HG02588 (cell line): Measurements from ENCODE around the gene GPHN.

Source experiments
- ATAC-seq: cut with Tn5 transposase; IDR thresholded peaks from one replicate; pipeline ENCODE4 v1.9.1; 2021; ENCODE audit warnings: mild to moderate bottlenecking, moderate library complexity; ENCODE audit not compliant: unreplicated experiment

The GPHN gene

GRCh38 chr14:66596241-66596985 is 88.5 kb downstream of the GPHN start:
- no peak for ATAC-seq

- no peak for ATAC-seq
Observed at GRCh38 chr14:66600416-66600815, 92.5 kb downstream of the GPHN start.

- no peak for ATAC-seq
Observed at GRCh38 chr14:66601932-66602578, 94.1 kb downstream of the GPHN start.

GRCh38 chr14:66603945-66604344 is 96.0 kb downstream of the GPHN start:
- no peak for ATAC-seq

- no peak for ATAC-seq
Observed at GRCh38 chr14:66606826-66607225, 98.9 kb downstream of the GPHN start.

GRCh38 chr14:66610154-66610563 is 102.2 kb downstream of the GPHN start:
- no peak for ATAC-seq

GRCh38 chr14:66613344-66613743 is 105.4 kb downstream of the GPHN start:
- no peak for ATAC-seq

- no peak for ATAC-seq
Observed at GRCh38 chr14:66619952-66620351, 112.0 kb downstream of the GPHN start.

GRCh38 chr14:66623838-66624237 is 115.9 kb downstream of the GPHN start:
- no peak for ATAC-seq

GRCh38 chr14:66624336-66624937 is 116.5 kb downstream of the GPHN start:
- ATAC-seq = no peak

- no peak for ATAC-seq
Observed at GRCh38 chr14:66628636-66629035, 120.7 kb downstream of the GPHN start.

- no peak for ATAC-seq
Observed at GRCh38 chr14:66629499-66629898, 121.6 kb downstream of the GPHN start.

- ATAC-seq = no peak
Observed at GRCh38 chr14:66634876-66635275, 126.9 kb downstream of the GPHN start.

GRCh38 chr14:66635435-66635834 is 127.5 kb downstream of the GPHN start:
- no peak for ATAC-seq

- no peak for ATAC-seq
Observed at GRCh38 chr14:66636240-66636639, 128.3 kb downstream of the GPHN start.

GRCh38 chr14:66638689-66639088 is 130.7 kb downstream of the GPHN start:
- ATAC-seq = no peak

GRCh38 chr14:66641861-66642635 is 134.1 kb downstream of the GPHN start:
- no peak for ATAC-seq

GRCh38 chr14:66643344-66643743 is 135.4 kb downstream of the GPHN start:
- no peak for ATAC-seq

GRCh38 chr14:66645716-66646115 is 137.8 kb downstream of the GPHN start:
- no peak for ATAC-seq

- ATAC-seq = peak; percentile 74
Observed at GRCh38 chr14:66649498-66649897, 141.6 kb downstream of the GPHN start.

GRCh38 chr14:66650491-66650911 is 142.6 kb downstream of the GPHN start:
- ATAC-seq = peak; percentile 51
